DMS114 treated with DMSO at 0.1 percent for 48 hours (cell line): ENCODE results near the gene FCER2.
"Not testable (repeated sequence)": the region's sequence is repeated elsewhere in the genome, so short reads cannot be mapped to it uniquely, and the experiment has no call there.

Experiments used
- DNase-seq: peaks from one replicate; lab custom pipeline; 2025; ENCODE audit not compliant: unreplicated experiment; lab: John Stamatoyannopoulos, UW

The FCER2 gene

DNA sequence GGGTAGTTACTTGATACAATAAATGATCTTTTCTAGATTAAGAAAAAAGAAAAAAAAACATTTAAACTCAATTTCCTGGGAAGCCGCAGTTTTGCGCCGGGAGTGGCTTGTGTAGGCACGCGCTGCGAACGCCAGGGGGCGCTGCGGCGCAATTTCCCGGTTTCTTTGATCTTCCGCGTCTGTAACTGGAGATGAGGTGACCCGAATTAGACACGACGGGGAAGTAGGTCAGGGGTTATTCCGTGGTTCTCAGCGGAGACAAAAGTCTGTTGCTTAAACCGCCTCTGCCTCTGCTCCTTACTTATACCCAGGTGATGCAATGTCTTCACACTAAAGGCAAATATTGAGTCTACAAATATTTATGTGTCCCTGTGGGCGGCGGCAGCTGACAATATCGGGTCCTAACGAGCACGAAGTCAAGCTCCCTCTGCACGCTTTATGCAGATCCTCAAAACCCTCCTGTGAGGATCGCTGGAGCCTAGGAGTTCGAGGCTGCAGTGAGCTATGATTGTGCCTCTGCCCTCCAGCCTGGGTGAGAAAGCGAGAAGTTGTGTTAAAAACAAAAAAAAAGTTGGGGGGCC lies 49.8 kb downstream of the FCER2 start:
- DNase-seq: no peak

DNA sequence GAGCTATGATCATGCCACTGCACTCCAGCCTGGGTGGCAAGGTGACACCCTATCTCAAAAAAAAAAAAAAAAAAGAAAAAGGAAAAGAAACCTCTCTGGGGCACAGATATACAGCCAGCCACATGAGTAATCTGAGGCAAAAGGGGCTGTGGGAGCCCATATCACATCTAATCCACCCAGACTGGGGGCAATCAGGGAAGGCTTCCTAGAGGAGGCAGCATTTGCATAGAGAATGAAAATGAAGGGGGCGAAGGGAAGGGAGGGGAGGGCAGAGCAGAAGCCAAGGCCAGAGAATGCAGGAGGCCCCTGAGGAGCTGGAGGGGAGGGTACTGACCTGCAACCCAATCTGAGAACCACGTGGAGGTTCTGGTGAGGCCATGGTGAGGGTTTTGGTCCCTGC lies 51.8 kb downstream of the FCER2 start:
- DNase-seq: no peak

- no peak for DNase-seq
These were observed 53.5 kb downstream of the FCER2 start for GRCh38 chr19:7648265-7649014.

DNA sequence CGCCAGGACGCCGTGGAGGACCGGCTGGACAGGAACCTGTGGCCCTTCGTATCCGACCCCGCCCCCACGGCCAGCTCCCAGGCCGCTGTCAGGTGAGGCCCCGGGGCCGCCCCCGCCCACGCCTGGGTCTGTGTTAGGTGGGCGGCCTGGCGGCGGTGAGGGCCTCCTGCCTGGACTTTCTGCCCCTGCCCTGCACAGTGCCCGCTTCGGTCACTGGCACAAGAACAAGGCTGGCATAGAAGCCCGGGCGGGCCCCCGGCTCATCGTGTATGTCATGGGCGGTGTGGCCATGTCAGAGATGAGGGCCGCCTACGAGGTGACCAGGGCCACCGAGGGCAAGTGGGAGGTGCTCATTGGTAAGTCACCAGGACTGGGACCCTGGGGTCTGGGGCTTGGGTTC lies 54.8 kb downstream of the FCER2 start:
- no peak for DNase-seq

DNA sequence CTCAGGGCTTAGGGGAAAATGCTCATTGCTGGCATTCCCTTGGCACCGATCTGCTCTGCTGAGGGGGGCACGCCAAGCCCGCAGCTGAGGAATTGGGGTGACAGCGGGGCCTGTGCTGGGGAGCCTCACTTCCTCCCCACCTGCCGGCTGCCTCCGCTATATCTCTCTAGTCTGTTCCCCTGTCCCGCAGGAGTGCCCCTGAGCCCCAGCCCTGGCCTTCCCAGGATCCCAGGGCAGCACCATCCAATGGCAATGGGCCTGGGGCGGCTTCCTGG lies 55.6 kb downstream of the FCER2 start:
- DNase-seq: no peak

DNA sequence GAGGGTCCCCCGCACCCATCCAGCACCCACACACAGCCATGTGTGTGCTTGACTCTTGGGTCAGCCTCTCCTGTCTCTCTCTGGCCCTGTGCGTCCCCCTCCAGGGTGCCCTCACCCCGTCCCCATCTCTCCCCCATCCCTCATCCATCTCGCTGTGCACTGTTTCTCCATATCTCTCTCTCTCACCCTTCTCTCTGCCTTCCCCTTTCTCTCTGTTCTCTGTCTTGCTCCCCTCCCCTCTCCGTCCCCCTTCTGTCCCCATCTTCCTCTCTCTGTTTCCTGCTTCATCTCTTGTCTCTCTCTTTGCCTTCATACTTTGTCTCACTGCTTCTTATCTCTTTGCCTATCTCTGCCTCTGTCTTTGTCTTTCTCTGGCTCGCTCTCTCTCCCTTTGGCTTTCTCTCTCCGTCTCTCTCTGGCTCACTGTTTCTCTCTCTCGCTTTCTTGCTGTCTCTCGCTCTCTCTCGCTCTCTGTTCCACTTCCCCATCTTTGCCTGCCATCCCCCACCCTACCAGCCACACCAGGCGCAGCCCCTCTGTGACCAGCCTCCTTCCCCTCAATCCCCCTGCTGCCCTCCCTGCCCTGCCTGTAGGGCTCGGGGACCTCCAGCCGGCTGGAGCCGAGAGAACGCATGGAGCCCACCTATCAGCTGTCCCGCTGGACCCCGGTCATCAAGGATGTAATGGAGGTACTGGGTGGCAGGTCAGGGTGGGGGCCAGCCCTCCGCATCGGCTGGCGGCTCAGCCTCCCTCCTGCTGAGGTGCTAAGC lies 56.1 kb downstream of the FCER2 start:
- DNase-seq: no peak

DNA sequence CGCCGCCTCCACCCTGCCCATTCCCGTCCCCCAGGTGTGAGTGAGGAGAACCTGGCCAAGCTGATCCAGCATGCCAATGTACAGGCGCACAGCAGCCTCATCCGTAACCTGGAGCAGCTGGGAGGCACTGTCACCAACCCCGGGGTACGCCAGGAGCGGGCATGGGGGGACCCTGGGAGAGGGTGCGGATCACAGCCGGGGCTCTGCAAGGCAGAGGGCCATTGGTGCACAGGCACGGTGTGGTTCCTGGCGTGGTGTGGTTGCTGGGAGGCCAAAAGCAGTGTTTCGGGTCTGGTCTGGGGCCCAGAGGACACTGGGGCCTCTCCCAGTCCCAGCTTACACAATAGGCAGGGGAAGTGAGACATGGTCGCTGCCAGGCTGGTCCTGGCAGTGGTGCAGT lies 56.8 kb downstream of the FCER2 start:
- no peak for DNase-seq

DNA sequence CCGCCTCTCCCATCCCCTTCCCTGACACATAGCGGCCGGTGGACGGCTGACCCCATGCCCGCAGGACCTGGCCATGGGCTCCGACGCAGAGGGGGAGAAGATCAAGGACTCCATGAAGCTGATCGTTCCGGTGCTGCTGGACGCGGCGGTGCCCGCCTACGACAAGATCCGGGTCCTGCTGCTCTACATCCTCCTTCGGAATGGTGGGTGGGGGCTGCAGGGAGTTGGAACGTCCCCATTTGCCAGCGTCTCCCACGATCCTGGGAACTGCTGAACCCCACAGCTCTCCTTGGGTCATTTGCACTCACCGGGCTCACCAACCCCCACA lies 57.4 kb downstream of the FCER2 start:
- DNase-seq: no peak

DNA sequence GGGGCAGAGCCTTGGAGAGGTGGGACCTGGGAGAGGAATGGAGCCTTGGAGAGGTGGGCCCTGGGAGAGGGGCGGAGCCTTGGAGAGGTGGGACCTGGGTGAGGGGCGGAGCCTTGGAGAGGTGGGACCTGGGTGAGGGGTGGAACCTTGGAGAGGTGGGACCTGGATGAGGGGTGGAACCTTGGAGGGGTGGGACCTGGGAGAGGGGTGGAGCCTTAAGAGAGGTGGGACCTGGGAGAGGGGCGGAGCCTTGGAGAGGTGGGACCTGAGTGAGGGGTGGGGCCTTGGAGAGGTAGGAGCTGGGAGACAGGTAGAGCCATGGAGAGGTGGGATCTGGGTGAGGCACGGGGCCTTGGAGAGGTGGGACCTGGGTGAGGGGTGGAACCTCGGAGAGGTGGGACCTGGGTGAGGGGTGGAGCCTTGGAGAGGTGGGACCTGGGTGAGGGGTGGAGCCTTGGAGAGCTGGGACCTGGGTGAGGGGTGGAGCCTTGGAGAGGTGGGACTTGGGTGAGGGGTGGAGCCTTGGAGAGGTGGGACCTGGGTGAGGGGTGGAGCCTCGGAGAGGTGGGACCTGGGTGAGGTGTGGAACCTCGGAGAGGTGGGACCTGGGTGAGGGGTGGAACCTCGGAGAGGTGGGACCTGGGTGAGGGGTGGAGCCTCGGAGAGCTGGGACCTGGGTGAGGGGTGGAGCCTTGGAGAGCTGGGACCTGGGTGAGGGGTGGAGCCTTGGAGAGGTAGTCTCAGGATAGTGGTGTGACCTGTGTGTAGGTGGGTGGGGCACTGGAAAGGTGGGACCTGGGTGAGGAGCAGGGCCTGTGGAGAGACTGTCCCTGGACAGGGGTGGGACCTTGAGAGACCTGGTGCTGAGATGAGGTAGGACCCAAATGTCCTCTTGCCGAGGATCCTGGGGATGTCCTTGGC lies 58.0 kb downstream of the FCER2 start:
- DNase-seq: not testable (repeated sequence)

DNA sequence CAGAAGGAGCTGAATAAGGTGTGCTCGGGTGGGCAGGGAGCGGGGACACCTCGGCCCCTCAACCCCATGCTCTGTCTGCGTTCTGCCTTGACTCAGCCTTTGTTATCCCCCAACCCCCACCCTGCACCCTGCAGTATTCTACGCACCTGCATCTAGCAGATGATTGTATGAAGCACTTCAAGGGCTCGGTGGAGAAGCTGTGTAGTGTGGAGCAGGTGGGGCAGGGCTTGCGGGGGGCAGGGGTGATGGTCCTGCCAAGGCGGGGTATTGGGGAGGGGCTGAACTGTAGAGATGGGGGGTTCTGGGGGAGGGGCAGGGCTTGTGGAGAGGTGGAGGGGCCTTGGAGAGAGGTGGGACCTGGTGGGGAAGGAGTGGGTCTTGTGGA lies 58.9 kb downstream of the FCER2 start:
- DNase-seq: no peak

- DNase-seq: no peak
These were observed 59.5 kb downstream of the FCER2 start for GRCh38 chr19:7642295-7643030.

DNA sequence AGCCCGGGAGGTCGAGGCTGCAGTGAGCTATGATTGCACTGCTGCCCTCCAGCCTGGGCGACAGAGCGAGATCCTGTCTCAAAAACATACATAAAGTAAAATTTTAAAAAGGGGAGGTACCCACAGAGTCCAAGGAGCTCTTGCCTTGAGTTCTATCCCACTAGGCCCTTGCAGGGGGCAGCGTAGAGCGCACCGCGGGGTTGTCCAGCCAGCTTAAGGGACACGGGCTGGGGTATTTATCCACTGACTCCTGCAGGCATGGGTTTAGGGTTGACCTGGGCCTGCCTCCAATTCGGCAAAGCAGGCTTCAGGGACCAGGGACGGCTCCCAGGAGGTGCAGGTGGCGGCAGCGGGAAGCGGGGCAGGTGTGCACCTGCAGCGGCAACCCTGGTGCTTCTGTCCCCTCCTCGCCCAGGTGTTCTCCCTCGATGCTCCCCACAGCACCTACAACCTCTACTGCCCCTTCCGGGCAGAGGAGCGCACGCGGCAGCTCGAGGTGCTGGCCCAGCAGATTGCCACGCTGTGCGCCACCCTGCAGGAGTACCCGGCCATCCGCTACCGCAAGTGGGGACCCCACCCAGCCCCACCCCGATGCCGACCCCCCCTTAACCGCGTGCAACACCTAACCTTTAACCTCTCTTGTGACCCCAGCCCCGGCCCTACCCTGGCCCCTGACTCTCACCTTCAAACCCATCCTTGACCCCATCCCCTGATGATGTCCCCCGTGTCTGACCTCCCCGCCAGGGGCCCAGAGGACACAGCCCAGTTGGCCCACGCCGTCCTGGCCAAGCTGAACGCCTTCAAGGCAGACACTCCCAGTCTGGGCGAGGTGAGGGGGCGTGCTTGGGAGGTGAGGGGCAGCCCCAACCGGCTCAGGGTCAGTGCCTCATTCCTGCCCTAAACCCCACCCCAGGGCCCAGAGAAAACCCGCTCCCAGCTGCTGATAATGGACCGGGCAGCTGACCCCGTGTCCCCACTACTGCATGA lies 60.3 kb downstream of the FCER2 start:
- DNase-seq: no peak

- no peak for DNase-seq
These were observed 61.1 kb downstream of the FCER2 start for GRCh38 chr19:7640803-7641202.

GRCh38 chr19:7639863-7640348 lies 62.0 kb downstream of the FCER2 start:
- no peak for DNase-seq

GRCh38 chr19:7638802-7639465 lies 63.0 kb downstream of the FCER2 start:
- DNase-seq: no peak
